Right ventricle myocardium superior (tissue), 1 donor: ENCODE results near the gene HMGCS2. TPM values are rescaled to one million over a fixed set of nuclear protein-coding genes. Genes with fewer than 3 reads are reported as not detected.

ENCODE experiments used
- ATAC-seq: fragments of 200-7000 bp; cut with Tn5 transposase; one replicate; pipeline ENCODE4 v1.9.1; 2020; ENCODE audit warnings: mild to moderate bottlenecking; ENCODE audit not compliant: poor library complexity
- DNase-seq: peaks from one replicate; pipeline ENCODE4 v3.0.0-alpha.2; 2020
- intact Hi-C: fragments of 100-400 bp; cut with DNase I; formaldehyde crosslinking; loops from one replicate; pipeline ENCODE4 v1.11.2; 2022
- long read RNA-seq: library from polyadenylated mRNA; unstranded; transcript quantifications from one replicate; pipeline ENCODE4 v2.0.0, GENCODE V29; 2021
- total RNA-seq: library from RNA; stranded (reverse); fragmentation: NEBNext Ultra II Directional; extraction: Animal tissue kit (Norgen Biotek cat#: 25700); gene quantifications from one replicate; pipeline ENCODE4 v1.2.1, GENCODE V29; 2021
- donor health status: DM: no; HTN: yes; CAD: no; lungs with severe emphysema.

HMGCS2 gene
- total RNA-seq: 210 TPM
- long read RNA-seq, transcript HMGCS2-201 (10 exons, 2,428 nt): major isoform, 268 of 322 reads
- long read RNA-seq, partial matches to known transcripts: 14 of 322 reads
- long read RNA-seq, other reads (novel, unspliced or antisense): 40 of 322 reads

- ATAC-seq: peak; percentile 79
- intact Hi-C loops: no loop called here
- peak; percentile 47 for DNase-seq
Observed at GRCh38 chr1:119768778-119769177, at the start of gene HMGCS2. Gene HMGCS2 (minus strand): TSS chr1:119768905. CDS start chr1:119768844, 61 bp downstream.

GRCh38 chr1:119818181-119818580 is 49.5 kb upstream of the HMGCS2 start:
- intact Hi-C loops: no loop called here
- no peak for DNase-seq
- no peak for ATAC-seq

GRCh38 chr1:119816407-119816806 is 47.7 kb upstream of the HMGCS2 start:
- DNase-seq (no peak), ATAC-seq (no peak)
- intact Hi-C loops: no loop called here

GRCh38 chr1:119815928-119816327 is 47.2 kb upstream of the HMGCS2 start:
- ATAC-seq (no peak), DNase-seq (no peak)
- intact Hi-C loops: no loop called here

- no peak for ATAC-seq
- intact Hi-C loops: no loop called here
- DNase-seq: no peak
Observed at GRCh38 chr1:119815361-119815760, 46.7 kb upstream of the HMGCS2 start.

- DNase-seq: no peak
Observed at GRCh38 chr1:119814288-119814687, 45.6 kb upstream of the HMGCS2 start.

GRCh38 chr1:119811985-119812557 is 43.4 kb upstream of the HMGCS2 start:
- no peak for DNase-seq
- intact Hi-C loops: no loop called here
- ATAC-seq: no peak

More at GRCh38 chr1:119814288-119814687, 45.6 kb upstream of the HMGCS2 start:
- peak; percentile 52 for ATAC-seq
- intact Hi-C loops: no loop called here

GRCh38 chr1:119811387-119811786 is 42.7 kb upstream of the HMGCS2 start, which contains the start of gene REG4:
Gene REG4 (minus strand): TSS chr1:119811460. CDS start chr1:119808769, 2,691 bp downstream.
- DNase-seq: no peak

GRCh38 chr1:119808972-119809550 is 40.4 kb upstream of the HMGCS2 start:
- intact Hi-C loops: loop anchor here (5.0 kb wide), 1 partner anchor 67 kb away; no protein-coding TSS in a partner anchor
- ATAC-seq: peak; percentile 93
- DNase-seq: peak; percentile 78

More at GRCh38 chr1:119811387-119811786, 42.7 kb upstream of the HMGCS2 start, which contains the start of gene REG4:
- ATAC-seq: no peak
- intact Hi-C loops: no loop called here

GRCh38 chr1:119808491-119808890 is 39.8 kb upstream of the HMGCS2 start:
- intact Hi-C loops: loop anchor here (5.0 kb wide), 1 partner anchor 66 kb away; no protein-coding TSS in a partner anchor
- DNase-seq (no peak), ATAC-seq (no peak)

- intact Hi-C loops: loop anchor here (5.0 kb wide), 1 partner anchor 64 kb away; no protein-coding TSS in a partner anchor
- ATAC-seq (no peak), DNase-seq (no peak)
Observed at GRCh38 chr1:119806489-119806888, 37.8 kb upstream of the HMGCS2 start.

GRCh38 chr1:119805746-119806145 is 37.0 kb upstream of the HMGCS2 start:
- DNase-seq (no peak), ATAC-seq (no peak)
- intact Hi-C loops: loop anchor here (5.0 kb wide), 1 partner anchor 63 kb away; no protein-coding TSS in a partner anchor

GRCh38 chr1:119805247-119805646 is 36.5 kb upstream of the HMGCS2 start:
- intact Hi-C loops: loop anchor here (5.0 kb wide), 1 partner anchor 63 kb away; no protein-coding TSS in a partner anchor
- DNase-seq: no peak

GRCh38 chr1:119799599-119800177 is 31.0 kb upstream of the HMGCS2 start:
- intact Hi-C loops: no loop called here
- DNase-seq (no peak), ATAC-seq (no peak)

More at GRCh38 chr1:119805247-119805646, 36.5 kb upstream of the HMGCS2 start:
- no peak for ATAC-seq

GRCh38 chr1:119799003-119799402 is 30.3 kb upstream of the HMGCS2 start:
- intact Hi-C loops: no loop called here
- no peak for ATAC-seq
- DNase-seq: no peak

GRCh38 chr1:119797606-119798005 is 28.9 kb upstream of the HMGCS2 start:
- intact Hi-C loops: no loop called here
- ATAC-seq: no peak
- DNase-seq: no peak

- intact Hi-C loops: no loop called here
- ATAC-seq (no peak), DNase-seq (no peak)
Observed at GRCh38 chr1:119797162-119797561, 28.5 kb upstream of the HMGCS2 start.

- no peak for ATAC-seq
- intact Hi-C loops: no loop called here
Observed at GRCh38 chr1:119795261-119796200, 26.8 kb upstream of the HMGCS2 start.

GRCh38 chr1:119794876-119795240 is 26.2 kb upstream of the HMGCS2 start:
- DNase-seq: no peak
- intact Hi-C loops: no loop called here
- no peak for ATAC-seq

More at GRCh38 chr1:119795261-119796200, 26.8 kb upstream of the HMGCS2 start:
- DNase-seq: no peak
